ENCODE measurements around the gene OR6C70. TPM values are rescaled to one million over a fixed set of nuclear protein-coding genes. Genes with fewer than 3 reads are reported as not detected.
"Not testable (repeated sequence)": the region's sequence is repeated elsewhere in the genome, so short reads cannot be mapped to it uniquely, and the experiment has no call there.

The OR6C70 gene
- total RNA-seq, 2 experiments from 2014 or later: not detected

DNA sequence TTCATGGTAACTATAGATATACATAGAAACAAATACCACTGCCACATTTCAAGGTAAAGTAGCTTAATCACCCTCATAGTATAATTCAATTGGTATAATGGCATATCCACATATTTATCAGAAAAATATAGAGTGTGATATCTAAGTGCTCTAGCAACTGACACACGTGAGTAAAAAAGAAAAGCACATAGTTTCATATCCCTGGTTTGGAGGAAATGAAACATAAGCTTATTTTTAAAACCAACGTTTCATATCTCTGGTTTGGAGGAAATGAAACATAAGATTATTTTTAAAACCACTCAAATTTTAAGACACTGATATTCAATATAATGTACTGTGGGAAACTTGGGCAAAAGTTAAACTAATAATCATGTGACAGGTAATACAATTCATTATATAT, 2.1 kb downstream of the OR6C70 start:
- TF ChIP-seq, protein P1, sequence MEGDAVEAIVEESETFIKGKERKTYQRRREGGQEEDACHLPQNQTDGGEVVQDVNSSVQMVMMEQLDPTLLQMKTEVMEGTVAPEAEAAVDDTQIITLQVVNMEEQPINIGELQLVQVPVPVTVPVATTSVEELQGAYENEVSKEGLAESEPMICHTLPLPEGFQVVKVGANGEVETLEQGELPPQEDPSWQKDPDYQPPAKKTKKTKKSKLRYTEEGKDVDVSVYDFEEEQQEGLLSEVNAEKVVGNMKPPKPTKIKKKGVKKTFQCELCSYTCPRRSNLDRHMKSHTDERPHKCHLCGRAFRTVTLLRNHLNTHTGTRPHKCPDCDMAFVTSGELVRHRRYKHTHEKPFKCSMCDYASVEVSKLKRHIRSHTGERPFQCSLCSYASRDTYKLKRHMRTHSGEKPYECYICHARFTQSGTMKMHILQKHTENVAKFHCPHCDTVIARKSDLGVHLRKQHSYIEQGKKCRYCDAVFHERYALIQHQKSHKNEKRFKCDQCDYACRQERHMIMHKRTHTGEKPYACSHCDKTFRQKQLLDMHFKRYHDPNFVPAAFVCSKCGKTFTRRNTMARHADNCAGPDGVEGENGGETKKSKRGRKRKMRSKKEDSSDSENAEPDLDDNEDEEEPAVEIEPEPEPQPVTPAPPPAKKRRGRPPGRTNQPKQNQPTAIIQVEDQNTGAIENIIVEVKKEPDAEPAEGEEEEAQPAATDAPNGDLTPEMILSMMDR (conservative IDR thresholded peaks at IDR 0.05; ENCODE audit: low read length): no peak
- TF ChIP-seq EZH2phosphoT487 (IDR thresholded peaks at IDR 0.05; ENCODE audit: borderline replicate concordance, low read depth, low read length): no peak
- intact Hi-C loops (cut with micrococcal nuclease; ENCODE audit: unreplicated experiment): no loop called here
- POLR2A ChIA-PET: interaction anchor here (0.7 to 1.4 kb wide), 4 partner anchors 13 to 175 kb away, joined by 3 read pairs; partner anchors contain the start of gene OR6C2
- no peak overlapping the region for H3K27ac ChIP-seq (ENCODE audit: low read depth, low read length, poor library complexity, severe bottlenecking)
- H4K20me1 ChIP-seq (ENCODE audit: insufficient read depth, low read length): no peaks in the 10 kb centered on the region
- H3K36me3 ChIP-seq (ENCODE audit: insufficient read depth, low read length): no peaks in the 10 kb centered on the region
- H2AFZ ChIP-seq (ENCODE audit: low read length): no peak overlapping the region
- H3K4me3 ChIP-seq (ENCODE audit: low read depth, low read length, poor library complexity, severe bottlenecking): peak overlapping the region; percentile 6
- DNase-seq (ENCODE audit: low spot score): peak; percentile 52
- H3K4me1 ChIP-seq (ENCODE audit: insufficient read depth, low read length, poor library complexity, severe bottlenecking): peaks cover 20% of the 10 kb centered on the region
- H3K9me2 ChIP-seq (ENCODE audit: insufficient read depth, low read length): no peaks in the 10 kb centered on the region
- H3K9me3 ChIP-seq (ENCODE audit: low read length): no peaks in the 10 kb centered on the region
- CTCF ChIA-PET (ENCODE audit: unreplicated experiment): no interaction called here
- H3K4me2 ChIP-seq (ENCODE audit: low read length): peak overlapping the region; percentile 60
- no peaks in the 10 kb centered on the region for H3K79me2 ChIP-seq (ENCODE audit: insufficient read depth, low read depth, low read length)
- no TSS peak for BruUV-seq (replicated peaks)

DNA sequence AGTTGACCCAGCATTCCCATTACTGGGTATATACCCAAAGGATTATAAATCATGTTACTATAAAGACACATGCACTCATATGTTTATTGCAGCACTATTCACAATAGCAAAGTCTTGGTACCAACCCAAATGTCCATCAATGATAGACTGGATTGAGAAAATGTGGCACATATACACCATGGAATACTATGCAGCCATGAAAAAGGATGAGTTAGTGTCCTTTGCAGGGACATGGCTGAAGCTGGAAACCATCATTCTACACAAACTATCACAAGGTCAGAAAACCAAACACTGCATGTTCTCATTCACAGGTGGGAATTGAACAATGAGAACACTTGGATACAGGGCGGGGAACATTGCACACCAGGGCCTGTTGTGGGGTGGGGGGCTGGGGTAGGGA, 5.0 kb downstream of the OR6C70 start:
- H4K20me1 ChIP-seq (ENCODE audit: insufficient read depth, low read length); H3K9me3 ChIP-seq (ENCODE audit: low read length); DNase-seq (ENCODE audit: low spot score); intact Hi-C loops (cut with micrococcal nuclease; ENCODE audit: unreplicated experiment); H3K4me3 ChIP-seq (ENCODE audit: low read depth, low read length, poor library complexity, severe bottlenecking); H3K4me2 ChIP-seq (ENCODE audit: low read length); H3K36me3 ChIP-seq (ENCODE audit: insufficient read depth, low read length); H3K79me2 ChIP-seq (ENCODE audit: insufficient read depth, low read depth, low read length); CTCF ChIA-PET (ENCODE audit: unreplicated experiment); BruUV-seq (replicated peaks); H2AFZ ChIP-seq (ENCODE audit: low read length); H3K9me2 ChIP-seq (ENCODE audit: insufficient read depth, low read length); POLR2A ChIA-PET; H3K27ac ChIP-seq (ENCODE audit: low read depth, low read length, poor library complexity, severe bottlenecking): not testable (repeated sequence)
- peaks cover 20% of the 10 kb centered on the region for H3K4me1 ChIP-seq (ENCODE audit: insufficient read depth, low read length, poor library complexity, severe bottlenecking)

GRCh38 chr12:55448825-55449224, 21.1 kb downstream of the OR6C70 start:
- TF ChIP-seq EZH2phosphoT487 (IDR thresholded peaks at IDR 0.05; ENCODE audit: borderline replicate concordance, low read depth, low read length): no peak
- TF ChIP-seq, protein P1 (conservative IDR thresholded peaks at IDR 0.05; ENCODE audit: low read length): no peak
- BruUV-seq (replicated peaks): no TSS peak

More at GRCh38 chr12:55448825-55449224, 21.1 kb downstream of the OR6C70 start:
- Histone ChIP-seq H3K36me3 (ENCODE audit: insufficient read depth, low read length) (no peaks in the 10 kb centered on the region), H3K9me3 (ENCODE audit: low read length) (no peaks in the 10 kb centered on the region), H3K27ac (ENCODE audit: low read depth, low read length, poor library complexity, severe bottlenecking) (no peak overlapping the region), H3K79me2 (ENCODE audit: insufficient read depth, low read depth, low read length) (no peaks in the 10 kb centered on the region), H3K4me2 (ENCODE audit: low read length) (no peak overlapping the region), H2AFZ (ENCODE audit: low read length) (no peak overlapping the region), H3K9me2 (ENCODE audit: insufficient read depth, low read length) (peaks cover 5% of the 10 kb centered on the region; the same call in 1 of the 2 replicates), H3K4me1 (ENCODE audit: insufficient read depth, low read length, poor library complexity, severe bottlenecking) (no peaks in the 10 kb centered on the region), H4K20me1 (ENCODE audit: insufficient read depth, low read length) (no peaks in the 10 kb centered on the region), H3K4me3 (ENCODE audit: low read depth, low read length, poor library complexity, severe bottlenecking) (no peak overlapping the region)
- ChIA-PET CTCF (ENCODE audit: unreplicated experiment) (no interaction called here), POLR2A (interaction anchor here (0.7 kb wide), 1 partner anchor 9 kb away, joined by 4 read pairs; no protein-coding TSS in a partner anchor)
- no peak for DNase-seq (ENCODE audit: low spot score)
- intact Hi-C loops (cut with micrococcal nuclease; ENCODE audit: unreplicated experiment): loop anchor here (5.0 kb wide), 1 partner anchor 168 kb away; no protein-coding TSS in a partner anchor
